Muscle of leg (tissue), 11 donors: ENCODE measurements around the gene LRRC46. TPM values are rescaled to one million over a fixed set of nuclear protein-coding genes. Genes with fewer than 3 reads are reported as not detected.

ENCODE experiments used
- DNase-seq: peaks from one replicate; pipeline ENCODE4 v3.0.0; 2013
- H3K27ac ChIP-seq: one replicate; pipeline ENCODE4 v1.5.1; 2013; ENCODE audit warnings: mild to moderate bottlenecking, low read length, control low read depth
- H3K27me3 ChIP-seq: one replicate; pipeline ENCODE4 v1.6.1; 2013; ENCODE audit warnings: low read length; ENCODE audit not compliant: control insufficient read depth, insufficient read depth
- H3K36me3 ChIP-seq: one replicate; pipeline ENCODE4 v1.6.1; 2013; ENCODE audit warnings: low read length; ENCODE audit not compliant: control insufficient read depth, insufficient read depth
- H3K4me1 ChIP-seq: one replicate; pipeline ENCODE4 v1.6.1; 2013; ENCODE audit warnings: low read length; ENCODE audit not compliant: control insufficient read depth, insufficient read depth
- H3K4me3 ChIP-seq: one replicate; pipeline ENCODE4 v1.5.1; 2013; ENCODE audit warnings: low read length, control low read depth
- H3K9me3 ChIP-seq: replicated peaks from 2 replicates; pipeline ENCODE4 v1.6.1; 2013; ENCODE audit warnings: low read depth, low read length; ENCODE audit not compliant: control insufficient read depth
- WGBS: methylation state at CpG from one replicate; pipeline ENCODE4 v1.1.5; 2013; ENCODE audit warnings: missing lambda C conversion rate; ENCODE audit not compliant: insufficient coverage; 5-methylcytosine and 5-hydroxymethylcytosine counted together
- polyA plus RNA-seq, 8 donors: library from polyadenylated mRNA; unstranded; fragments of 120-200 nt; gene quantifications; one replicate each; pipeline versions ENCODE4 v1.2.1 to v1.2.3, GENCODE V29; 2013; ENCODE audit warnings: inconsistent platforms in 1 of 8, low replicate concordance in 1 of 8; ENCODE audit not compliant: insufficient read length in 8 of 8, insufficient read depth in 1 of 8
- total RNA-seq: library from RNA; stranded (reverse); fragments of 120-200 nt; gene quantifications from one replicate; pipeline ENCODE4 v1.2.4, GENCODE V29; 2013

LRRC46 gene
- total and polyA plus RNA-seq, 9 donors, result 0.04 to 1.6 (median 1.1) TPM

DNA sequence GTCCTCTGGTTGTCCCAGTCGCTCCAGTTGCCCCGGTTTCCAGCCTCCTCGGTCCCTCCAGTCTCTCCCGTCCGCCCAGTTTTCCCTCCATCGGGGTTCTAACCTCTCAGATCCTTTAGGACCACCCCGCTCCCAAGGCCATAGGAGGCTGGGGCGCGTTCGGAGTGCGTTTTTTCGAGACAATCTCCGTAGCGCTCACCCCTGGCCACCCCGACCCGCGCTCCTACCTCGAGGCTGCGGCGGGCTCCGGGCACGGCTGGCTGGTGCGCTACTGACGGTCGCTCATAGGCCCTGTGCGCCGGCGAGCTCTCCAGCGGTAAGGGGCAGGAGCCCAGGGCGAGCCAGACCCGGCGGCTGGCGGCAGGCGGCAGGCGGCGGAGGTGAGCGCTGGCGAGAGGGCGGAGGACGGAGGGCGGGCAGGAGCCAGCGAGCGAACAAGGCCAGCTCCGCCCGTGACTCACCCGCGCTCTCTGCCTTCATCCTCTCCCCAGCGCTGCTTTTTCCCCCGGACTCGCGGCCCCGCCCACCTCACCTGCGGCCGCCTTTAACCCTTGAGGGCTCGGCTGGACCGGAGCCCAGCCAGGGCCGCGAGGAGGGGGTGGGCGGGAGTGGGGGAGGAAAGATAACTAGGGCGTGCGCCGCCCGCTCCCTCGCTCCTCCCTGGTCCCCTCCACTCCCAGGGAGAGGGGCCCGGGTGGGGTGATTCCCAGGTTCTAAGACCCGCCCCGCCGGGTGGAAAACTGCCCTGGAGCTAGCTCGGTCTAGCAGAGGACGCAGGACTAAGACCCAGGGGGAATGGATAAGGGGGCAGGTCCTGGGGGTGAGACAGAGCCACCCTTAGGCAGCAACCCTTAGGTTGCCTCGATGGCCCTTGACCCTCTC lies 19.5 kb downstream of the LRRC46 start, which contains the start of gene SP6:
Gene SP6 (minus strand): TSS at position 472 of the 882 bp plus-strand sequence. CDS start 2,734 bp downstream, outside the sequence.
- Histone ChIP-seq H3K9me3 (no peaks in the 10 kb centered on the region), H3K4me1 (peaks cover 14% of the 10 kb centered on the region), H3K36me3 (no peaks in the 10 kb centered on the region), H3K27ac (no peak within 1 kb of the TSS), H3K27me3 (peaks cover 98% of the 10 kb centered on the region), H3K4me3 (peak within 1 kb of the TSS; percentile 22)
- 2% methylated on average over 44 of the region's 71 CpGs for WGBS
- no peak for DNase-seq

DNA sequence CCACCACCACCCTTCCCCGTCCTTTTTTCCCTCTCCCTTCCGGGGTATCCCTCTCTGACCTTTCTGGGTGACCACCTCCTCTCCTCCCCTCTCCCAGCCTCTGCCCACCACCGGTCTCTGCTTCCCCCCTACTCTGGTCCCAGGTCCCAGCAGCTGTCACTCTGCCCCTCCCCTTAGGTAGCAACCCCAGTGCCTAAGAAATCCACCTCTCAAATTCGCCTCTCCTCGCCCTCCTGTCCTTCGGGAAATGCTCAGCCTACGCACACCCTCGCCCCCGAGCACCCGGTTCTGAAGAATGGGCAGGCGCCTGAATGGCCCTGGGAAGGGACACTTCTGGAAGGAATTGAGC lies 20.3 kb downstream of the LRRC46 start:
- Histone ChIP-seq H3K36me3 (no peaks in the 10 kb centered on the region), H3K9me3 (no peaks in the 10 kb centered on the region), H3K4me1 (peaks cover 14% of the 10 kb centered on the region), H3K27me3 (peaks cover 98% of the 10 kb centered on the region), H3K4me3 (no peak overlapping the region), H3K27ac (no peak overlapping the region)
- DNase-seq, result no peak
- WGBS, result 17% methylated on average over 11 of the region's 11 CpGs

DNA sequence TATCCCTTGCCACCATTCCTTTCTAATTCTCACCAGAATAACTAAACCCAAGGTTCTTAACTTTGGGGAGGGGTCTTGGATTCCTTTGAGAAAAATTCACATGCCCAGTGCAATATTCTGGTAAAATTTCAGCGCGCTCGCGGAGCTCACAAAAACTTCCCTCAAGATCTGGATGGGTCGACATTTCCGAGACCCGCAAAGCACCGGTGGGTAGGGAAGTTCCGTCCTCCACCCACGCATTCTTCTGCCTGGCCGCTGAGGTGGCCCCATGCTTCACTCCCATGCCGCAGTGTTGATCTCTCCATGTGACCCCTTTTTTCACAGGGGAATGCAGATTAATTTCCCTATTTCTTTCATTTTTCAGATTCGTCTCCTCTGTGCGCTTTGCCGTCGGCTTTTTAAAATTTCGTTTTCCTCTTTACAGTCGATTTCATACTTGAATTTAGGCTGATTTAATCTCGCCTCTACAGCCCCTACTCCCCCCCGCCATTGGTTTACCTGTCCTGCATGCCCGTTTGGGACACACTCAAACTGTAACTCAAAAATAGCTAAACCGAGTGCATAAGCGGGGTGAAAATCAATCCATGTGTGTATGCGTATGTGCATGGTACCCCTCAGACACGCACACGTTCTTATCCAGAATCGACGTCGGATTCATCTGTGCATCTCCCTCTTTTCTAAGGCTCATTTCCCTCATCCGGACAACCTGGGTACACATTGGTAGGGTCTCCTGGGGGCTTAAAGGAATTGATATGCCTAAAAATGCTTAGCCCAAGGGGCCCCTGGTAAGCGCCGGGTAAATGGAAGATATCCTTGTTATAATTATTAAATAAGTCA lies 20.9 kb downstream of the LRRC46 start:
- Histone ChIP-seq H3K36me3 (no peaks in the 10 kb centered on the region), H3K9me3 (no peaks in the 10 kb centered on the region), H3K4me1 (peaks cover 14% of the 10 kb centered on the region), H3K27me3 (peaks cover 97% of the 10 kb centered on the region), H3K27ac (no peak overlapping the region), H3K4me3 (no peak overlapping the region)
- DNase-seq, result no peak
- 21% methylated on average over 21 of the region's 32 CpGs for WGBS

DNA sequence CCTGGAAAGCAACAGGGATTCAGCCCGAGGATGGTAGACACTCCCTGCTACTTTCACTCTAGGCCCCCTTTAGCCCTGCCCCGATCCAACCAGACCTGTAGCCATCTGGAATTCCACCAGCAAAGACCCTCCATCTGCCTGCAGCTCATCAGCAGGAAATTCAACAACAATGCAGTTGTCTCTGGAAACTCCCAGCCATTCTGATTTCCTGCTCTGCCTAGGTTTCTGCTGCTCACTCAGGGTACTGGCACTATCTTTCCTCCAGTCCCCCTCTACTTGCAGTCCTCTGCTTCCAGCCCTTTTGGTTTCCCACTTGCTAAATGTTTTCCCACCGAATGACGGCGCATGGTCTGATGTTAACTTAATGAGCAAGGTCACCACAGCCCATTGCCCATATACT lies 22.1 kb downstream of the LRRC46 start:
- peaks cover 14% of the 10 kb centered on the region for H3K4me1 ChIP-seq
- H3K27me3 ChIP-seq, result peaks cover 92% of the 10 kb centered on the region
- no peaks in the 10 kb centered on the region for H3K9me3 ChIP-seq
- no peaks in the 10 kb centered on the region for H3K36me3 ChIP-seq
- H3K27ac ChIP-seq, result no peak overlapping the region
- DNase-seq, result no peak
- 15% methylated on average over 5 of the region's 5 CpGs for WGBS
- H3K4me3 ChIP-seq, result no peak overlapping the region

DNA sequence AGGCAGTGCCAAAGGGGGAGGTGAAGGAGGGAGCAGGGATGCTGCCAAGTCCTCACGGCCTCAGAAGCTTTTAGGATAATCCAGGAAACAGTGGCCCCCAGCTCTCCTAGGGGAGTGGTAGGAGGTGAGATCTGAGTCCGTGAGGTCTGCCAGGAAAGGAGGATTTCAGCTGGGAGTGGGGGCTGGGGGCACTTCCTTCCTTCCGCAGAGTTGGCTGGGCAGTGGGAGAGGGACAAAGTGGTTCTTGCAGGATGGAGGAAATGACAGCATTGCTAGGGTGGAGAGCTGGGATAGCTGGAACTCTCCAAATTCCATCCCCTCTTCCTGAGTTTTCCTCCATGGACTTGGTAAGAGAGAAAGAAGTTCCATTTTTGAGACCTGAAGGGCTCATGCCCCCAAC lies 24.3 kb downstream of the LRRC46 start:
- Histone ChIP-seq H3K27me3 (peaks cover 88% of the 10 kb centered on the region), H3K27ac (peak overlapping the region; percentile 51), H3K4me3 (no peak overlapping the region), H3K36me3 (no peaks in the 10 kb centered on the region), H3K9me3 (no peaks in the 10 kb centered on the region), H3K4me1 (peaks cover 14% of the 10 kb centered on the region)
- peak; percentile 60 for DNase-seq
- 8% methylated on average over 2 of the region's 3 CpGs for WGBS

DNA sequence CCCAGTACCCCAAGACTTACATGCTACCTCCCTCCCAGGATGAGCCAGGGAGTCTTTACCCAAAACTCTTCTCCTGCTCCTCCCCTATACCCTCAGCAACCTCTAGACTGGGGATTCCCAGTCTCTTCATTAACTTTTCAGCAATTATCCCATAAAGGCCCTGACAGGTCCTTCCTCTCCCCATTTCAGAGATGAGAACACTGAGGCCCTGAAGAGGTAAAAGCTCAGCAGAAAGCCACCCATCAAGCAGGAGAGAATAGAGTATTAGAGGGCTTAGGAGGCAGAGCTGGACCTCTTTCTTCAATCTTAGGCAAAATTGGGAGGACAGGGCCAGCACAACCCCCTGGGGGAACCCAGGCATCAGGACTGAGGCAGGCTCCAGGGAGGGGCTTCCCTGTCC lies 25.4 kb downstream of the LRRC46 start:
- Histone ChIP-seq H3K27me3 (peaks cover 81% of the 10 kb centered on the region), H3K36me3 (no peaks in the 10 kb centered on the region), H3K4me1 (peaks cover 9% of the 10 kb centered on the region), H3K9me3 (no peaks in the 10 kb centered on the region), H3K4me3 (no peak overlapping the region), H3K27ac (no peak overlapping the region)
- DNase-seq, result no peak

DNA sequence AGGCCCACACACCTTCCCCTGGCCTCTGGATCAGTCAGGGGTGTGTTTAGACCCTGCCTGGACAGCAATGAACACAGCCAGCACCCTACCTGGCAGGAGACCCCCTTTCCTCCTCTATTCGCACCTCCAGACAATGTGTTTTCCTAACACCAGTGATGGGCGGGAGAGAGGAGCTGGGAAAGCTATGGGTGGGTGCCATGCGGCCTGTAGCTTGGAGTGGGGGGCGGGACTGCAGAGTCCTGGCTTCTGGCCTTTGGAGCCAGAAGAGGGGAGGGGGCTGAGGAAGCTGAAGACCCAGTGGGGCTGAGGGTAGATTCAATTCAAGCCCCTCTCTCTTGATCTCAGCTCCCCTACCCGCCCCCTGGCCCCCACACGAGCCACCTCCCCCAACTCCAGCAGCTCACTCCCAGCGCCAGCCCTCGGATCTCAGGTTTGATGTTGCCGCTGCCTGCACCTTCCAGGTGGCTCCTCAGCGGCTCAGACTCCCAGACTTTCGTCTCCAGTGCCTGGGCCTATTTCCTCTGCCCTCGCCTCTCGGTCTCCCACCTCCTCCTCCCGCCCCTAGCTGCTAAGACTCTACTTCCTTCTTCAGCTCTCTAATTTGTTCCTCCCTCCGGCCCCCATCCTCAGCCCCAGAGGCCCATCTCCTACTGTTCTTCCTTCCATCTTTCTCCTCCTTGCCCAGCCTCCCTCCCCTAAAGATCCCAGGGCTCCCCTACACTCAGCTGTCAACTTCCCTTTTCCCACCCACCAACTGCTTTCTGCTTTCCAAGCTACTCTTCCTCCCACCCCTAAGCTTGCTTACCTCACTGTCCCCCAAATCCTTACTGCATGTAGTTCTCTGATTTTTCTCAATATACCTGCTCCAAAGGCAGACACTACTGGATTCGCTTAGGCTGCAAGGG lies 26.3 kb downstream of the LRRC46 start:
- DNase-seq, result no peak
- Histone ChIP-seq H3K4me1 (peaks cover 4% of the 10 kb centered on the region), H3K27ac (no peak overlapping the region), H3K9me3 (no peaks in the 10 kb centered on the region), H3K4me3 (no peak overlapping the region), H3K27me3 (peaks cover 71% of the 10 kb centered on the region), H3K36me3 (no peaks in the 10 kb centered on the region)
- WGBS, result 32% methylated on average over 15 of the region's 16 CpGs

DNA sequence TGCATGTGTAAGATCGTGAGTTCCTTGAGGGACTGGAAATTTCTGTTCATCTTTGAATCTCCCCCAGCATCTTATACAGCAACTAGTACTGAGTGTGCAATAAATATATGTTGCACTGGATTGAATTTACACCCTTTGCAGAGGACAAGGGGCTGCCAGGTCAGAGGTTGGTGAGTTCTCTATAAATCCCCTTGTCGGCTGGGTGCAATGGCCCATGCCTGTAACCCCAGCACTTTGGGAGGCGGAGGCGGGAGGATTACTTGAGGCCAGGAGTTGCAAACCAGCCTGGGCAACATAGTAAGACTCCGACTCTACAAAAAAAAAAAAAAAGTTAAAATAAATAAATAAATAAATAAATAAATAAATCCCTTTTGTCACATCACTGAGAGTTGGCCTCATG lies 28.9 kb downstream of the LRRC46 start:
- H3K4me1 ChIP-seq, result peaks cover 3% of the 10 kb centered on the region
- no peak overlapping the region for H3K27ac ChIP-seq
- no peaks in the 10 kb centered on the region for H3K36me3 ChIP-seq
- no peaks in the 10 kb centered on the region for H3K9me3 ChIP-seq
- no peak for DNase-seq
- WGBS, result no CpG with 5 or more reads among the region's 5 CpGs
- H3K4me3 ChIP-seq, result no peak overlapping the region
- peaks cover 59% of the 10 kb centered on the region for H3K27me3 ChIP-seq

DNA sequence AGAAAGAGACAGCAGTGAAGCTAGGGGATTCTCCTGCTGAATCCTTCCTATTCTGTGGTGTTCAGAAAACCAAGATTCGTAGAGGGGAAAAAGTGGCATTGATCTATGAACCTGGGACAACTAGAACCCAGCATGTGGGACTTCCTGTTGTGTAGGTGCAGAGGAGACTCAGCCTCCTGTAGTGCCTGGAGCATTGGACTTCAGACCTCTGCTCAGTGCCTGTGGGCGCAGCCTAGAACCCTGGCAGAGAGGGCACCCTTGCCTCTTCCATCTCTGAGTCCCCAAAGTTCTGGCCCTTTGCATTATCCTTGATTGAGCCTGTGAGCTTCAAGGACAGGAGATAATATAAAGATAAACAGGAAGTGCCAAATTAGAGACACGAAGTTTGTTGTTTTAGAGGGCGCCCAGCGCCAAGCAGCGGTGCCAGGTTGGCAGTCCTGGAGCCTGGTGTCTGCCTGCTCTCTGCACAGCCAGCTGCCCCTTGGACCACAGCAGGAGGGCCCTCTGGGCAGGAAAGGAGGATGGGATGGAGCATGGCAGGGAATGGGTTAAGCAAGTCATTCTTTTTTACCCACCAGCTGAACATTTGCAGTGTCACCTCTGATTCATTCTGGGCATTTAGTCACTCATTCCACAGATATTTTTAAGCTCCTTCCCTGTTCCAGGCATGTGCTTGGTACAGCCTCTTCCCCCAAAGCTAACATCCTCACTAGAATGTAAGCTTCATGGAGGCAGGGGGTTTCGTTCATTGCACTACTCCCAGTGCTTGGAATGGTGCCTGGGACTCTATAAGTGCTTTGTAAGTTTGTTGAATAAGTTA lies 31.4 kb downstream of the LRRC46 start:
- H3K4me3 ChIP-seq, result no peak overlapping the region
- no peaks in the 10 kb centered on the region for H3K36me3 ChIP-seq
- WGBS, result 81% methylated on average over 5 of the region's 7 CpGs
- no peaks in the 10 kb centered on the region for H3K9me3 ChIP-seq
- no peak for DNase-seq
- H3K27ac ChIP-seq, result no peak overlapping the region
- peaks cover 58% of the 10 kb centered on the region for H3K27me3 ChIP-seq
- H3K4me1 ChIP-seq, result no peaks in the 10 kb centered on the region
